COLO668 (cell line): ENCODE results near the gene ITGB3.
"Not testable (repeated sequence)": the region's sequence is repeated elsewhere in the genome, so short reads cannot be mapped to it uniquely, and the experiment has no call there.

Experiments
- DNase-seq: peaks from one replicate; lab custom pipeline; 2025; ENCODE audit not compliant: unreplicated experiment; lab: John Stamatoyannopoulos, UW

Gene ITGB3

DNA sequence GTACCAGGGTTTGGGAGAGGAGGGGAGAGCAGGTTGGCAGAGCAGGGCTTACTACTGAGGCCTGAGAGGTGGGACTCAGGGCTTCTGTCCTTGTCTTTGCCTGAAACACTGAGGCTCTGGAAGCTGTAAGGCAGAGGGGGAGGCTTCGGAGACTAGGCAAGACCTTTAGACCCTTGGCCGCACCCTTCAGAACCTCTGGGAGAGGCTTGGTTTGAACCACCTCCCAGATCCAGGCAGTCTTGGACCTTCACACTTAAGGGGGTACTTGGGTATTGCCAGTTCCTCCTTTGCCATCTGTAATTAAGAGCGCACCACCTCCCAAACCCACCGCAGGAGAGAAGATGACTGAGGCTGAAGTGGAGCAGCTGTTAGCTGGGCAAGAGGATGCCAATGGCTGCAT lies 31.6 kb upstream of the ITGB3 start:
- no peak for DNase-seq

DNA sequence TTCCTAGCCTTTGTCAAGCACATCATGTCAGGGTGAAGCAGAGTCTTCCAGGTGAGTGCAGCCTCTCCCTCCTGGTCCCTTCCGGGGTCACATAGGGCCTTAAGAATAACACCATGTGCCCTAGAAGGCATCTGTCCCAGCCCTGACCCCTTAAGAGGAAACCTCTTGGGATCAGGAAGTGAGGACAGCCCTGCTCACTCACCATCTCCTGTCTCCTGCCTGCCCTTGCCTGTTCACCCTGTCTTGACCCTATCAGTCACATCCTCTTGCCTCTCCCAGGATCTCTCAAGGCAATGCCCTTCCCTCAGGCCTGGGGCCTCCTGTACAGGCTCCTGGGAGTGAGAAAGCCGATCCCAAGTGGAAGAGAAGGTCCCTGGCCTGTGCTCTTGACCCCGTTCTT lies 30.6 kb upstream of the ITGB3 start:
- no peak for DNase-seq

- no peak for DNase-seq
Observed at GRCh38 chr17:47223460-47223859, 30.2 kb upstream of the ITGB3 start.

GRCh38 chr17:47224077-47224476 lies 29.6 kb upstream of the ITGB3 start:
- DNase-seq = not testable (repeated sequence)

GRCh38 chr17:47224966-47225365 lies 28.7 kb upstream of the ITGB3 start:
- no peak for DNase-seq

- no peak for DNase-seq
Observed at GRCh38 chr17:47225436-47225858, 28.2 kb upstream of the ITGB3 start.

DNA sequence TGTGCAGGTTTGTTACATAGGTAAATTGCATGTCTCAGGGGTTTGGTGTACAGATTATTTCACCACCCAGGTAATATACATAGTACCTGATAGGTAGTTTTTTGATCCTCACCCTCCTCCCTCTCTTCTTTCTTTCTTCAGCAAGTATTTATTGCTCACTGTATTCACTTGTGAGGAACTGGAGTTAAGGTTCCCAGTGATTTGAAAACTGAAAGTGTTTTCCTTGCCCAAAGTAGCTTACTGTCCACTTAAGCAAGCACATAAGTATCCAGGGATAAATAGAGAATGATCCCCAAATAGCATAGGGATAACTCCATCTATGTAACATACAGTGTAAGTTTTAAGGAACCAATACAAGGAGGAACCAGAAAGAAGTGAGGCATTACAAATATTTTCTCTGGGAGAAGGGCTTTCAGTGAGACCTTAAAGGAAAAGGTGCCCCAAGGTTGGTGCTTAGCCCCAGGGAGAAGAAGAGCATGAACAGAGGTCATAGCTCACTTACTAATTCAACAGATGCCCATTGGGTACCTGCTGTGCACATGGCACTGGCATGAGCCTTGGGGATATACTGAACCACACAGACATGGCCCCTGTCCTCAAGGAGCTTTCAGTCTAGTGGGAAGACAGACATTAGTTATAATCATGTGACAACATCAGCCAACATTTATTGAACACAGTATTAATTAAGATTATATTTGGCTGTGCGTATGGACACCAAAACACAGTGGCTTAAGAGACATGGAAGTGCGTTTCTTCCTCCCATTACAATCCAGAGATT lies 27.5 kb upstream of the ITGB3 start:
- no peak for DNase-seq

DNA sequence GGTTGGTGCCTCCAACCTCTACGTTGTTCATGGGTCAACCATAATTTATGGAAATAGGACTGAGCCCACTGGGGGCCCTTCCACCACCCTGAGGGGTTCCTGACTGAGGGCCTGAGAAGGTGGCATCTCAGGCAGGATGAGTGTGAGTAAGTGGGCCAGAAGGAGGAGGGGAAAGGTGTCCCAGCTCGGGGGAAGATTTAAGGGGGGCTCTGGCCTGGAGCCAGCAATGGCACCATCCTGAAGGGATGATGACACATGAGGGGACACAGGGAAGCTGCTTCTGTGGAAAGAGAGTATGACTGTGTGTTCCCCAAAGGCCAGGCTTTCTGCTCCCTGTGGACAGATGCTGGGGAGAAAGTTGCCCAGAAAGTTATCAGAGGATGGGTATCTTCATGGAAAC lies 25.8 kb upstream of the ITGB3 start:
- DNase-seq = no peak

- peak; percentile 46 for DNase-seq
Observed at GRCh38 chr17:47229535-47230443, 23.8 kb upstream of the ITGB3 start.

DNA sequence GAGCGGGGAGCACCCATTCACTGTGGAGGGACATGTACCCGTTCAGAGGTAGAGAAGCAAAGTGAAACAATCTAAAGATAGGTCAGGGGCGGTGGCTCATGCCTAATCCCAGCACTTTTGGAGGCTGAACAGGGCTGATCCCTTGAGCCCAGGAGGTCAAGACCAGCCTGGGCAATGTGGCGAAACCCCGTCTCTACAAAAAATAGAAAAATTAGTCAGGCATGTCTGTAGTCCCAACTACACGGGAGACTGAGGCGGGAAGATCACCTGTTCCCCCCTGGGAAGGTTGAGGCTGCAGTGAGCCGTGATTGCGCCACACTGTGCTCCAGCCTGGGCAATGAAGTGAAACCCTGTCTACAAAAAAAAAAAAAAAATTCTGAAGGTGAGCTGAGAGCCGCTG lies 22.8 kb upstream of the ITGB3 start:
- no peak for DNase-seq

DNA sequence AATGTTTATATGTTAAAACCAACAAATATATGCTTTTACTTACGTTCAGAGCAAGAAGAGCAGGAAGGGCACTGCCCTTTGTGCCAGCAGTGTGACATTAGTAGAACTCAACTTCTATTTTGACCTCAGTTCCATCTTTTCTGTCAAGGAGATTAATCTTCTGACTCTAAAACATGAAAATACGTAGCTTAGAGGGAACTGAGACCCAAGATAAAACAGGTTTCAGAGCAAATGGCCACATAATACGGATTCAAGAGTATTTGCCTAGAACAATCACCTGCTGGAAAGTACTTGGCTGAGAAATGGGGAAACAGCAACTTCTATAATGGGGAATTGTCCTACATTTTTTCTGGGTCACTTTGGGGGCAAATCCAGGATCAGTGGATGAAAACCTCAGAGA lies 22.3 kb upstream of the ITGB3 start:
- no peak for DNase-seq

GRCh38 chr17:47231866-47232265 lies 21.8 kb upstream of the ITGB3 start:
- no peak for DNase-seq

DNA sequence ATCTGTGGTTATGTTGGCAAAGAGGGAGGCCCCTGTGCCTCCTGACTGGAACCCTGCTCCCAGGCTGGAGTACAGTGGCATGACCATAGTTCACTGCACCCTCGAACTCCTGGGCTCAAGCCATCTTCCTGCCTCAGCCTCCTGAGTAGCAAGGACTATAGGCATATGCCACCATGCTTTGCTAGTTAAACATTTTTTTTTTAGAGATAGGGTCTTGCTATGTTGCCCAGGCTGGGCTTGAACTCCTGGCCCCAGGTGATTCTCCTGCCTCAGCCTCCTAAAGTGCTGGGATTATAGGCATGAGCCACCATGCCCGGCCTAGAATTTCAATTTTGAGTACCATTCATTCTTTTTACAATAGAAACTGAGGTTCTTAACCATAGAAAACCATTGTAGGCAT lies 21.2 kb upstream of the ITGB3 start:
- no peak for DNase-seq

DNA sequence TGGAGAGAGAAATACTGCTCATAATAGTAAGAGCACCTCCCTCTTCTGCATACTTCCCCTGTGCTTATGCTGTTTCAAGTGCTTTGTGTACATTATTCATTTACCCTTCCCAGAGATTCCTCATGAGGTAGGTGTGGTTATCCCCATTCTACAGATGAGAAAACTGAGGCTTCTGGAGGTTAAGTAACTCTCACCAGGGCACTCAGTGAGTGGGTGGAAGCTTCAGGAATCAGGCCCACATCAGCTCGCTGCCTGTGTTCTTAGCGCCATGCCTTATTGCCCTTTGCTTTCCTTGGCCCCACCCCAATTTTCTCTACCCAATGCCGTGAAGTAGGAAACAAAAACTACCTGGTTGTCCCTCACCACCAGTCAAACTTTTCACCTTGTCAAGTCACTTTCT lies 18.1 kb upstream of the ITGB3 start:
- DNase-seq = no peak

DNA sequence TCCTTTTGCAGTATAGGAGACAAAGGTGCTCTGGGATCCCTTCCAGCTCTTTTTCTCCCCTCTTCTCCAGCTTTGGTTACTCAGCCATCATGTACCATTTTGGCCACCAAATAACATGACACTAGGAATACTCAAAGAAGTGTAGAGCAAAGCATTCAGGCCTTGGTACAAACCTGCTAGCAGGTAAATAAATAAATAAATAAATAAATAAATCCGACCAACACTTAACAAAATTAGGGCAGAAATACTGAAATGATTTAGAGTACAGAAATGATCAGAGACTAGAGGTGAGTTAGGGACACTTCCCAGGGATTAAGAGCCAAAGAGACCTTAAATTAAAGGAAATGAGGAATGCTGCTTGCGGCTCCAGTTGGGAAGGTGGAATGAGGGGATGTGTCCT lies 17.7 kb upstream of the ITGB3 start:
- no peak for DNase-seq

DNA sequence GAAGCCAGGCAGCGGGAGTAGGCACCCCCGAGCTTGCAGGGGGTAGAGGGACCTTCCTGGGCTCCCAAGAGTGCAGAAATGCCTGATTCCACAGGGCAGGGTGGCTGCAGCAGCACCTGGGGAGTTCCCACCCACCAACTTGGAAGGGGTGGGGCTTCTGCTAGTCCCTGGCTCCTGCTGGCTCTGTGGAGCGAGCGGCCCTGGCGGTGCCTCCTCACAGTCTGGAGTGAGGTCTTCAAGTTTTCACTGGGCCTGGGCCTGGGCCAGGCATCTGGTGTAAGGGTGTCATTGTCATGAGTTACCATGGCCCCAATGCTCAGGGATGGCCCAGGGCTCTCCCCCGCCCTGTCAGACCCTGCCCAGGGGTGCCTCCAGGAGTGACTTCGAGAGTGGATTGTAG lies 15.8 kb upstream of the ITGB3 start:
- no peak for DNase-seq

- DNase-seq = no peak
Observed at GRCh38 chr17:47238321-47239010, 15.2 kb upstream of the ITGB3 start.

DNA sequence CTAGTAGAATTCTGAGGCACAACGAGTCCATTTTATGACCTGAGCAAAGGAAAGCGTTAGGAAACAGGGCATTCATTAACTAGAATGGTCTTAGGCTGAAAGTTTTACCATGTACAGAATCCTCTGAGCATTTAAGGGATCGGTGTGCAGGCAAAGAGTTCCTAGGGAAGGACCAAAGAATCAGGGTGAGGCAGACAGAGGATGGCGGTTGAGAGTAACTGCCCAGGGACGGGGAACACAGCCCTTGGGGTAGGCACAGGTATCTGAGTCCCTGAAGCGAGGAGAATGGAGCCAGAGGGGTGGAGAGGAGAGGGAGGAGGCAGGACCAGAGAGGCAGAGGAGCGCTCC lies 14.0 kb upstream of the ITGB3 start:
- DNase-seq = no peak

DNA sequence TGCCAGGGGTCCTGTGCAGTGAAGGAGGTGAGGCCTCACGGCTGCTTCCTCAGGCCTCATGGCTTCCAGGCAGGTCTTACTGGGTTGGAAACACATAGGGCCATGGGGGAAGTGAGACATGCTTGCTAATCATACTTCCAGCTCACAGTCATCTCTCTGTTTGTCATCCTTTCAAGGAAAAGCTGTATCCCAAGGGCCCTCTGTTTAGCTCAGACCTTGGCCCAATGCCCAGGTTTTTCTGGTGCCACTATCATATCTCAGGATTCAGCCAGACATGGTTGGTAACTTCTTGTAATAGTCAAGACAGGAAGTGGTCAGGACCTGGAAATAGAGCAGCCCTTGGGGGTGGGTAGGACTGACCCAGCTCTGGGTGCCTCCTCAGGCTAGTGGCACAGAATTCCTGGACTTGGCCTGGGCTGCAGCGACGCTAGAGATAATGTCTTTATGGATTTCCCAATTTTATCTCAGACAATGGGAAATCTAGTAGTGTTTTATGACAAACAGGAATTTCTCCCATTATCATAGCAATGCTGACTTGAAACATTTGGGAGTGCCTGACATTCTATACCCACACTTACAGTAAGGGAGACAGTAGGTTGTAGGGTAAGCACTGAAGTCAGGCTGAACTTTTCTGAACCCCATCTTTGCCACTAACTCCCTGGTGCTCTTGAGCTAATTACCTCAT lies 13.5 kb upstream of the ITGB3 start:
- DNase-seq = no peak

DNA sequence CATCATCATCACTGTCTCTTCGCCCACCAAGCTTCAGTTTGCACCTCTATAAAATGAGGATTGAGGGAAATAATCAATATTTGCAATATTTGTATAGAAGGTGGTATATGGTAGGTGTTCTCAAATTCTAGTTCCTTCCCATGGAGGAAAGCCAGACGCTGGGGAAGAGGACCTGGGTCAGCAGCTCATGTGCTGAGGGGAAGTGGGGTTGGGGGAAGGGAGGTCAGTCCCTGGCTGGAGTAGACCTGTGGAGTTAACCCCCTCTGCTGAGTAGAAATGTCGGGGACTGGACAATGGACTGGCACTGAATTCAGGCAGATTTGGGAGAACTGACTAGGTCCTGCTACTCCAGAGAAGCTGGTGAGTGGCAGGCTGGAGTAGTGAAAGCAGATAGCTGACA lies 12.8 kb upstream of the ITGB3 start:
- no peak for DNase-seq

DNA sequence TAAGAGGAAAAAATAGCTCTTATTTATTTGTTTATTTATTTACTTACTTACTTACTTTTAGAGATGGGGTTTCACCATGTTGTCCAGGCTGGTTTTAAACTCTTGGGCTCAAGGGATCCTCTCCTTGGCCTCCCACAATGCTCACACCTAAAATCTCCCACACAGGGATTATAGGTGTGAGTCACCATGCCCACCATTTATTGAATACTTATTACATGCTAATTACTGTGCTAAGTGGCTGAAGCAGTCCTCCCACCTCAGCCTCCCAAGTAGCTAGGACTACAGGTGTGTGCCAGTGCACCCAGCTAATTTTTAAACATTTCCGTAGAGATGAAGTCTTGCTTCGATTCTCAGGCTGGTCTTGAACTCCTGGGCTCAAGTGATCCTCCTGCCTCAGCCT lies 11.0 kb upstream of the ITGB3 start:
- DNase-seq = no peak
